Heart left ventricle (tissue), 16 donors: ENCODE measurements around the gene BTBD8. TPM values are rescaled to one million over a fixed set of nuclear protein-coding genes. Genes with fewer than 3 reads are reported as not detected.

Experiments
- ATAC-seq, 4 donors: fragments of 200-7000 bp; cut with Tn5 transposase; one replicate each; pipeline ENCODE4 v1.9.1; 2020 to 2022; ENCODE audit warnings: moderate library complexity in 4 of 4, mild to moderate bottlenecking in 3 of 4, moderate number of reproducible peaks in 1 of 4
- DNase-seq, 5 donors: peaks; one replicate each; pipeline ENCODE4 v3.0.0-alpha.2; 2020
- H3K27ac ChIP-seq, 12 donors: fragments of 200-600 bp; sonication (generic) in 4 of 12; one replicate each; pipeline versions ENCODE4 v1.5.0 to v1.8.0; 2016 to 2022; ENCODE audit warnings: mild to moderate bottlenecking in 2 of 12
- H3K27me3 ChIP-seq, 9 donors: fragments of 200-600 bp; sonication (generic) in 2 of 9; one replicate each; pipeline versions ENCODE4 v1.5.1 to v1.8.0; 2016 to 2022; ENCODE audit warnings: mild to moderate bottlenecking in 3 of 9
- H3K36me3 ChIP-seq, 9 donors: fragments of 200-600 bp; sonication (generic) in 2 of 9; one replicate each; pipeline versions ENCODE4 v1.5.0 to v1.8.0; 2018 to 2022; ENCODE audit warnings: mild to moderate bottlenecking in 2 of 9
- H3K4me1 ChIP-seq, 12 donors: fragments of 200-600 bp; sonication (generic) in 4 of 12; one replicate each; pipeline versions ENCODE4 v1.5.0 to v1.8.0; 2016 to 2022; ENCODE audit warnings: mild to moderate bottlenecking in 3 of 12
- H3K4me3 ChIP-seq, 12 donors: fragments of 200-600 bp; sonication (generic) in 4 of 12; one replicate each; pipeline versions ENCODE4 v1.5.0 to v1.8.0; 2017 to 2022; ENCODE audit warnings: mild to moderate bottlenecking in 9 of 12, moderate library complexity in 4 of 12
- H3K9me3 ChIP-seq, 12 donors: fragments of 200-600 bp; sonication (generic) in 4 of 12; one replicate each; pipeline versions ENCODE4 v1.5.0 to v1.8.0; 2016 to 2022; ENCODE audit warnings: mild to moderate bottlenecking in 1 of 12
- CTCF ChIP-seq, 12 donors: fragments of 200-600 bp; sonication (generic) in 4 of 12; IDR thresholded peaks; one replicate each; pipeline versions ENCODE4 v1.5.0 to v1.8.0; 2018 to 2022; ENCODE audit warnings: antibody characterized with exemption in 12 of 12, mild to moderate bottlenecking in 5 of 12
- POLR2A ChIP-seq, 2 donors: fragments of 450-650 bp; IDR thresholded peaks; one replicate each; pipeline ENCODE4 v1.6.1; 2017; ENCODE audit warnings: antibody characterized with exemption in 2 of 2, mild to moderate bottlenecking in 2 of 2, moderate library complexity in 2 of 2
- WGBS, 4 donors: extraction: QIAGEN DNeasy Blood & Tissue Kit in 2 of 4; methylation state at CpG; one replicate each; pipeline versions ENCODE4 v1.1.5 to v1.1.7; 2013 to 2018; 5-methylcytosine and 5-hydroxymethylcytosine counted together
- intact Hi-C, 10 donors: fragments of 100-400 bp; cut with DNase I; formaldehyde crosslinking; loops; one replicate each; pipeline versions ENCODE4 v1.11.1 to v1.14.2; 2022
- polyA plus RNA-seq, 2 donors: library from polyadenylated mRNA; stranded (reverse); fragments of 200-250 nt; gene quantifications; one replicate each; pipeline ENCODE4 v1.2.3, GENCODE V29; 2013
- total RNA-seq, 9 donors: library from RNA; depleted of rRNA in 2 of 9; stranded (reverse); fragments of >200 nt in 2 of 9; fragmentation: NEBNext Ultra II Directional in 3 of 9; extraction: Animal tissue kit (Norgen Biotek cat#: 25700) in 3 of 9; gene quantifications; one replicate each; pipeline versions ENCODE4 v1.1.0 to v1.2.4, GENCODE V29; 2016 to 2023
- donor health status: ischemic (EF 13 %, LVEDD 7.1; RV severe dilation, severe dysfunction).
- donor health status: healthy with polysubstance abuse.
- donor health status: DM: no; HTN: yes; CAD: no.
- donor health status: DM: no; HTN: no; CAD: no.
- donor health status: ischemic (EF 25% LVEDD 6.9; RV normal size, moderate dysfunction).
- donor health status: ischemic (EF 25% LVEDD 5.7; RV mildly dilated, moderate dysfunction).
- donor health status: healthy.
- donor health status: DM: yes; HTN: yes; CAD: no.
- donor health status: ischemic (EF 35%, LVEDD 5.7; RV mildly dilated, moderate dysfunction).
- donor health status: nonischemic (EF 11% LVEDD 7.7; RV severe dilation, severe dysfunction).
- donor health status: DM: yes; HTN: yes; CAD: no.
- donor health status: PGD.
- donor health status: ischemic (EF 29% LVEDD 5.4; RV normal size, mild dysfunction).
- donor health status: nonischemic (EF 23%, LVEDD 6.1; RV moderate dilation, normal function).

Gene BTBD8
- total and polyA plus RNA-seq, 11 donors: 0.67 to 7.7 (median 3.6) TPM

- peaks cover 0 to 31% (median 5%) of the 10 kb centered on the region in 9 donors for H3K36me3 ChIP-seq
- intact Hi-C loops: no loop called here
- no peaks in the 10 kb centered on the region for H3K9me3 ChIP-seq
- TF ChIP-seq POLR2A (IDR thresholded peaks at IDR 0.05) (no peak), CTCF (IDR thresholded peaks at IDR 0.05) (no peak)
- H3K4me3 ChIP-seq: no peak overlapping the region
- DNase-seq (no peak), ATAC-seq (no peak)
- no peaks in the 10 kb centered on the region for H3K27me3 ChIP-seq
- H3K27ac ChIP-seq: no peak overlapping the region
- H3K4me1 ChIP-seq: no peaks in the 10 kb centered on the region
These were observed 54.2 kb downstream of the BTBD8 start for GRCh38 chr1:92134331-92134730.

DNA sequence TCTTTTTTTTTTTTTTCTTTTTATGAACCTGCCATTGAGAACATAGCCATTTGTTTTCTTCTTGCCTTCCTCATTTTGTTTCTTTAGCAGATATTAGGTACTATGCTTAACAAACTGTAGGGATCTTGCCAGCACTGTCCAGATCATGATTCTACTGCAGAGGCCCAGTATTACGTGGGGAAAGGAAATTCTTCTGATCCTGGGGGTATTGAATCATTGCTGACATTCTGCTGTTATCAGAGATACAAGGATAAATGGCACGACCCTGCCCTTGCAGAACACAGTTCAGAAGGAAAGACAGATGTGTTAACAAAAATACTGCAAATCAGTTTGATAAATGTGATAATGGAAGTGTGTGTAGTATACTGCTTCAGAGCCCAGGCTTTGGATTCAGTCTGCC lies 56.2 kb downstream of the BTBD8 start:
- peaks cover 0 to 23% (median 0%) of the 10 kb centered on the region in 9 donors for H3K36me3 ChIP-seq
- DNase-seq (no peak), ATAC-seq (no peak)
- H3K27ac ChIP-seq: no peak overlapping the region
- no peaks in the 10 kb centered on the region for H3K9me3 ChIP-seq
- no peaks in the 10 kb centered on the region for H3K27me3 ChIP-seq
- intact Hi-C loops: no loop called here
- TF ChIP-seq CTCF (IDR thresholded peaks at IDR 0.05) (no peak), POLR2A (IDR thresholded peaks at IDR 0.05) (no peak)
- no peaks in the 10 kb centered on the region for H3K4me1 ChIP-seq
- whole genome bisulfite sequencing, 4 donors: 53 to 66% (median 61%) methylated on average over 2 of the region's 2 CpGs
- no peak overlapping the region for H3K4me3 ChIP-seq

- DNase-seq (no peak), ATAC-seq (no peak)
- Histone ChIP-seq H3K9me3 (peaks cover 0 to 47% (median 22%) of the 10 kb centered on the region in 12 donors), H3K36me3 (peaks cover 0 to 10% (median 5%) of the 10 kb centered on the region in 9 donors), H3K4me1 (no peaks in the 10 kb centered on the region), H3K27ac (no peak overlapping the region), H3K27me3 (no peaks in the 10 kb centered on the region), H3K4me3 (no peak overlapping the region)
- TF ChIP-seq POLR2A (IDR thresholded peaks at IDR 0.05) (no peak), CTCF (IDR thresholded peaks at IDR 0.05) (no peak)
- WGBS, 4 donors: 96 to 99% (median 98%) methylated on average over 2 of the region's 2 CpGs
- intact Hi-C loops: no loop called here
These were observed 74.8 kb downstream of the BTBD8 start for GRCh38 chr1:92154934-92155333.

DNA sequence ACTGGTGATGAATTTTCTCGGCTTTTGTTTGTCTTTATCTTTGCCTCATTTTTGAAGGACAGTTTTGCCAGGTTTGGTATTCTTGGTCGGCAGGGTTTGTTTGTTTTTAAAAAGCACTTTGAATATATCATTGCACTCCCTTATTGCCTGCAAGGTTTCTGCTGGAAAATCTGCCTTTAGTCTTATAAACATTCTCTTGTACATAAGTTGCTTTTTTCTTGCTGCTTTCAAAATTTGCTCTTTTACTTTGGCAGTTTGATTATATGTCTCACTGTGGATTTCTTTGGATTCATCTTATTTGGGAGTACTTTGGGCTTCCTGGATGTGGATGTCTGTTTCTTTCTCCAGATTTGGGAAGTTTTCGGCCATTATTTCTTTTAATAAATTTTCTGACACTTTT lies 79.4 kb downstream of the BTBD8 start:
- DNase-seq (no peak), ATAC-seq (no peak)
- TF ChIP-seq POLR2A (IDR thresholded peaks at IDR 0.05): no peak
- no peak for TF ChIP-seq CTCF (IDR thresholded peaks at IDR 0.05)
- 92 to 97% (median 94%) methylated on average over 3 of the region's 3 CpGs for WGBS, 4 donors
- no peaks in the 10 kb centered on the region for H3K27me3 ChIP-seq
- H3K9me3 ChIP-seq: peaks cover 0 to 45% (median 23%) of the 10 kb centered on the region in 12 donors
- H3K27ac ChIP-seq: no peak overlapping the region
- peaks cover 0 to 16% (median 0%) of the 10 kb centered on the region in 9 donors for H3K36me3 ChIP-seq
- no peaks in the 10 kb centered on the region for H3K4me1 ChIP-seq
- H3K4me3 ChIP-seq: no peak overlapping the region
- intact Hi-C loops: no loop called here
